ENCODE measurements around the gene MSL3. TPM values are rescaled to one million over a fixed set of nuclear protein-coding genes. Genes with fewer than 3 reads are reported as not detected.

Gene MSL3
- polyA plus RNA-seq, 3 donors = 65.5 to 105 (median 86.0) TPM

GRCh38 chrX:11781133-11781532 is 23.1 kb downstream of the MSL3 start:
- intact Hi-C loops (cut with micrococcal nuclease) = no loop called here
- TF ChIP-seq CTCF (IDR thresholded peaks at IDR 0.05) = no peak
- no peaks in the 10 kb centered on the region for H3K27me3 ChIP-seq (ENCODE audit: control insufficient read depth in 2 of 2, insufficient read depth in 2 of 2, low read length in 2 of 2)
- H3K4me3 Mint-ChIP-seq = no peak overlapping the region
- H3K4me3 ChIP-seq (replicated peaks in 1 of 3; ENCODE audit: low read depth in 2 of 3, low read length in 3 of 3) = no peak overlapping the region
- peaks cover 0 to 5% (median 3%) of the 10 kb centered on the region in 3 donors for H3K27me3 Mint-ChIP-seq (ENCODE audit: low read depth in 3 of 3)
- H3K36me3 Mint-ChIP-seq = peaks cover 4 to 22% of the 10 kb centered on the region in 2 donors
- no peak overlapping the region for H3K4me2 ChIP-seq (replicated peaks; ENCODE audit: extremely low read depth, low read length, poor library complexity, severe bottlenecking)
- no peak overlapping the region for H3K9ac ChIP-seq (ENCODE audit: insufficient read depth, low read length, poor library complexity, severe bottlenecking)
- H3K79me2 ChIP-seq (ENCODE audit: insufficient read depth, low read length) = no peaks in the 10 kb centered on the region
- H4K20me1 ChIP-seq (ENCODE audit: insufficient read depth, low read length) = no peaks in the 10 kb centered on the region
- H3K27ac ChIP-seq (ENCODE audit: low read depth in 1 of 2, low read length in 2 of 2) = no peak overlapping the region
- peaks cover 2 to 11% of the 10 kb centered on the region in 2 donors for H3K36me3 ChIP-seq (replicated peaks in 1 of 2; ENCODE audit: control insufficient read depth in 1 of 2, insufficient read depth in 2 of 2, low read length in 2 of 2)
- H2AFZ ChIP-seq (ENCODE audit: insufficient read depth, low read depth, low read length, poor library complexity, severe bottlenecking) = no peak overlapping the region
- no peaks in the 10 kb centered on the region for H3K4me1 ChIP-seq (ENCODE audit: control insufficient read depth in 1 of 2, insufficient read depth in 2 of 2, low read length in 2 of 2)
- no peaks in the 10 kb centered on the region for H3K9me3 Mint-ChIP-seq
- DNase-seq = no peak
- no peaks in the 10 kb centered on the region for H3K9me3 ChIP-seq (replicated peaks in 1 of 2; ENCODE audit: control insufficient read depth in 1 of 2, insufficient read depth in 1 of 2, low read length in 2 of 2)
- no CpG with 5 or more reads among the region's 2 CpGs for WGBS (ENCODE audit: insufficient coverage)
- H3K4me1 Mint-ChIP-seq = no peaks in the 10 kb centered on the region
- peak overlapping the region in 1 of 7 donors; percentile 67 for H3K27ac Mint-ChIP-seq

GRCh38 chrX:11781734-11782370 is 23.8 kb downstream of the MSL3 start:
- H3K4me3 Mint-ChIP-seq = no peak overlapping the region

More at GRCh38 chrX:11781734-11782370, 23.8 kb downstream of the MSL3 start:
- Histone ChIP-seq H3K79me2 (ENCODE audit: insufficient read depth, low read length) (no peaks in the 10 kb centered on the region), H3K9ac (ENCODE audit: insufficient read depth, low read length, poor library complexity, severe bottlenecking) (no peak overlapping the region), H4K20me1 (ENCODE audit: insufficient read depth, low read length) (no peaks in the 10 kb centered on the region), H3K4me2 (replicated peaks; ENCODE audit: extremely low read depth, low read length, poor library complexity, severe bottlenecking) (no peak overlapping the region), H3K4me3 (replicated peaks in 1 of 3; ENCODE audit: low read depth in 2 of 3, low read length in 3 of 3) (no peak overlapping the region), H2AFZ (ENCODE audit: insufficient read depth, low read depth, low read length, poor library complexity, severe bottlenecking) (no peak overlapping the region), H3K27me3 (ENCODE audit: control insufficient read depth in 2 of 2, insufficient read depth in 2 of 2, low read length in 2 of 2) (no peaks in the 10 kb centered on the region), H3K9me3 (replicated peaks in 1 of 2; ENCODE audit: control insufficient read depth in 1 of 2, insufficient read depth in 1 of 2, low read length in 2 of 2) (no peaks in the 10 kb centered on the region), H3K36me3 (replicated peaks in 1 of 2; ENCODE audit: control insufficient read depth in 1 of 2, insufficient read depth in 2 of 2, low read length in 2 of 2) (peaks cover 0 to 6% of the 10 kb centered on the region in 2 donors), H3K4me1 (ENCODE audit: control insufficient read depth in 1 of 2, insufficient read depth in 2 of 2, low read length in 2 of 2) (no peaks in the 10 kb centered on the region), H3K27ac (ENCODE audit: low read depth in 1 of 2, low read length in 2 of 2) (no peak overlapping the region)
- Mint-ChIP-seq H3K36me3 (peaks cover 0 to 18% of the 10 kb centered on the region in 2 donors), H3K27ac (no peak overlapping the region), H3K9me3 (no peaks in the 10 kb centered on the region), H3K4me1 (peaks cover 2% of the 10 kb centered on the region), H3K27me3 (ENCODE audit: low read depth in 3 of 3) (peaks cover 0 to 4% (median 3%) of the 10 kb centered on the region in 3 donors)
- no peak for TF ChIP-seq CTCF (IDR thresholded peaks at IDR 0.05)
- intact Hi-C loops (cut with micrococcal nuclease) = no loop called here
- no peak for DNase-seq
- no CpG with 5 or more reads among the region's 3 CpGs for WGBS (ENCODE audit: insufficient coverage)
